ENCODE results near the gene CFAP251. TPM values are rescaled to one million over a fixed set of nuclear protein-coding genes. Genes with fewer than 3 reads are reported as not detected.

CFAP251 gene
- total RNA-seq, 1 experiment from 2014 or later, result 10.8 TPM

DNA sequence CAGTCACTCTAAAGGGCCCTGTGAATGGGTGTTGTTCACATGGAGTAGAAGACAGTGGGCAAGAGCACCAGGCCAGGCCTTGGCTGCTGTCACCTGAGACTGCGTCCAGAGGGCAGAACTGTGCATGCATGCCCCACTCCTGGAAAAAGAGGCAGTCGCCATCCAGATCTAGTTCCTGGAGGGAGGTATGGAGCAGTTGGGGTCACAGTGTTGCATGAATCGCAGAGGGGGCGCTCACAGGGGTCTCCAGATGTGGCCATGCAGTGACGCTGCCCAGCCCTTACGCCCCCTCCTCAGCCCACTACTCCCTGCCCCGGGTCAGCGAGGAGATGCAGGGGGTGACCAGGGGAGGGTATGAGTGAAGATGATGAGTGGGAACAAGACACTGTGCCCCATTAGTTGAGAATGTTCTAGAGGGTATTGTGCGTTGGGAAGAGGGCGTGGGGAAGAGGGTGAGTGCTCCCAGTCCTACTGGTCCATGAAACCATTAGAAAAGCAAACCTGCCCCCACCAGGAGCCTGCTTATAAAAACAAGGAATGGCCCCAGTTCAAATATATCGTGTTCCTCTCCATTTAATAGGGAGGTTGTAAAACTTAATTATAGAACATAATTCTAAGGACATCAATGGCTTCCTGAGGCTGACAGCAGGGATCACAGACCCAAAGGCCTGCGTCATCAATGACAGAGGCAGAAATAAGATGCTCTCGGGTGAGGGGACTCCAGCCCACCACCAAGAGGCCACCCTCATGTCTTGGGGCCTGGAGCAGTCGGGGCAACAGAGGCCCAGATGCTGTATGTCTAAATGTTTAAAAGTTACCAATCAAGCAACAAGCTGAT is 71.1 kb downstream of the CFAP251 start:
- no peak for DNase-seq (ENCODE audit: low read depth)
- in situ Hi-C loops (cut with HindIII; ENCODE audit: low pct_unique_long_range_greater_than_20kb, low sequenced_read_pairs), result no loop called here

DNA sequence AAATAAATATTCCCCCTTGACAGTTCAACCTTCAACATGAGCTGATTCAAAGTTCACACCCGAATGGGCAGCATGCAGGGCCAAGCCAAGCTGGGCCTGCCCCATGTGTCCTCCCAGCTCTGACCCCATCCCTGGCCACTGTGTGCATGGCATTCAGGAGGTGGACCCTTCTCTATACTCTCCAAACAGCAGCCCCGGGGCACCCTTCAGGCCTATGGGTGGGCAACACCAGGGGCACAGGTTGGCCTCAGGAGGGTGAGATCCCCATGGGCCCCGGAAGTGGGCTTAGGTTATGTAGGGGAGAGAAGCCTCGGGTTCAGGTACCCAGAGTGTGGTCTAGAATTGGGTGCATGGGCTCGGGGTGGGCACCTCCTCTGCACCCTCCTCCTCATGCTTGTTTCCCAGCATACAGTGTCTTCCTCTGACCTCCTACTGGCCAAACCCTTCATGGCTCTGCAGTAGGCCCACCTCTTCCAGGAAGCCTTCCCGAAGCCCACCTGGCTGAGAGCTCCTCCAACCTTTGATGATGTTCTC is 71.8 kb downstream of the CFAP251 start:
- in situ Hi-C loops (cut with HindIII; ENCODE audit: low pct_unique_long_range_greater_than_20kb, low sequenced_read_pairs), result no loop called here
- DNase-seq (ENCODE audit: low read depth), result no peak

GRCh38 chr12:121990692-121991603 is 72.6 kb downstream of the CFAP251 start:
- DNase-seq (ENCODE audit: low read depth), result no peak
- in situ Hi-C loops (cut with HindIII; ENCODE audit: low pct_unique_long_range_greater_than_20kb, low sequenced_read_pairs), result no loop called here

DNA sequence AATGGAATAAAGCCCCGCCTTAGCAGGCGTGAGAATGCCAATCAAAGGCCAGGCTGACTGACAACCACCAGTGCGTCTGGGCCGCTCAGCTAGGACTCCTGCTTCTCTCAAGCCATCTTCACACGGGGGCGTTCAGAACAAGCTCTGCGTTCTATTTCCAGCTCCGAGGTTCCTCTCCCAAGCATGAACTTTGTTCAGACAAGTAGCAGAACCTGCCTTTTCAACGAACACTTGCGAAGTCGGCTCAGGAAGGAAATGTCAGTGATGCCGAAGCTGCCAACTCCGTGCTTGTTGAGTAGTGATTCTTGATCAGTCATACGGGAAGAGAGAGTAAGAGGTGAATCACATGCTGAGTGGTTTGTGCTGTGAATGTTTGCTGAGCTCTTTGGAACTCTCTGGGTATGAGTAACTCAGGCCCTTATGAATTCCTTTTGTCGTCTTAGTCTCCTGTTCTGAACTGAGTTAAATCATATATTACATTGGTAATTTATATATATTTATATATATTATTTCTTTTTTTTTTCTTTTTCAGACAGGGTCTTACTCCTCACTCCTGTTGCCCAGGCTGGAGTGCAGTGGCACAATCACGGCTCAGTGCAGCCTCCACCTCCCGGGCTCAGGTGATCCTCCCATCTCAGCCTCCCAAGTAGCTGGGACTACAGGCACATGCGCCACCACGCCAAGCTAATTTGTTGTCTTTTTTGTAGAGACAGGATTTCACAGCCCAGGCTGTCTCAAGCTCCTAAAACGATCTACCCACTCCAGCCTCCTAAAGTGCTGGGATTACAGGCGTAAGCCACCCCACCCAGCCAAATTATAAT is 73.9 kb downstream of the CFAP251 start:
- in situ Hi-C loops (cut with HindIII; ENCODE audit: low pct_unique_long_range_greater_than_20kb, low sequenced_read_pairs), result no loop called here

GRCh38 chr12:121996050-121996944 is 77.9 kb downstream of the CFAP251 start:
- DNase-seq (ENCODE audit: low read depth), result no peak
- in situ Hi-C loops (cut with HindIII; ENCODE audit: low pct_unique_long_range_greater_than_20kb, low sequenced_read_pairs), result no loop called here

More for the DNA sequence above, 73.9 kb downstream of the CFAP251 start:
- peak; percentile 86 for DNase-seq (ENCODE audit: low read depth)

- DNase-seq (ENCODE audit: low read depth), result no peak
- in situ Hi-C loops (cut with HindIII; ENCODE audit: low pct_unique_long_range_greater_than_20kb, low sequenced_read_pairs), result no loop called here
These were observed 78.7 kb downstream of the CFAP251 start for GRCh38 chr12:121996945-121997612.

- in situ Hi-C loops (cut with HindIII; ENCODE audit: low pct_unique_long_range_greater_than_20kb, low sequenced_read_pairs), result no loop called here
- no peak for DNase-seq (ENCODE audit: low read depth)
These were observed 83.2 kb downstream of the CFAP251 start for GRCh38 chr12:122001466-122002209.

DNA sequence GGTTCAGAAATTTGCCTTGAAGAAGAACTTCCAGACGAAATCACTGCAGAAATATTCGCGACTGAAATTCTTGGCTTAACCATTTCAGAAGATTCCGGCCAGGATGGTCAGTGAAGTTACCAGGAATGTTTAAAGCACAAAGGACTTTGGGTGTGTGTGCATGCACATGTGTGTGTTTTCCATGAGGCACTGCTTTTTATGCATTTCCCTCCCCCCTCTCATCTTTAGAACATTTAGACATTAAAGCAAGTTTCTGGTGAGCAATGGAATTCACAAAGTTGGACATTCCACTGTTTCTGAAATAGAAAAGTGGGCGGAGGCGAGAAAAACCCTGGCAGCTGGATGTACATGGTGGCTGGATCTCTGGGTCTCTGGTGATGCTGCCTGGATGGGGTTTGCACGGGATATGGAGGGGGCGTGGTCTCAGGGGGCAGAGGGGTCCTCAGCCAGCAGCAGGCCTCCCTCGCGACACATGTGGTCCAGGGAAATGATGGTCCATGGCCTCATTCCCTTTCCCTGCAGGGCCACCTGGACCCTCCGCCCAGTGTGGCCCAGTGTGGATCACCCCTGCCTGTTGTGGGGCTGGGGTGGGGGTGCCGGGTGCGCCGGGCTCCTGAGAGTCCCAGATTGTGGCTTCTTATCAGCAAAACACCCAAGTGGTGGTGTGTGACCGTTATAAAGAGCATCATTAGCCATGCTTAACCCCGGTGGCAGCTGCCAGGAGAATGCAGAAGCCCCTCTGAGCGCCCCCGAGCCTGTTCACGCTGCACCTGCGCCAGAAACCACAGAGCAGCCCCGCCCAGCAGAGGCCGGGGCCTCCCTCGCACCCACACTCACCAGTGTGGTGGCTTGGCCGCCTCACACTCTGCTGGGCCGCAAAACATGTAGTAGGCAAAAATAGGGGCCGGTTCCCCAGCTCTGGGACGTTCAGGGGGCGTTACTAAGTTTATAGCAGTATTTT is 85.5 kb downstream of the CFAP251 start:
- DNase-seq (ENCODE audit: low read depth), result no peak
- in situ Hi-C loops (cut with HindIII; ENCODE audit: low pct_unique_long_range_greater_than_20kb, low sequenced_read_pairs), result no loop called here

- in situ Hi-C loops (cut with HindIII; ENCODE audit: low pct_unique_long_range_greater_than_20kb, low sequenced_read_pairs), result no loop called here
These were observed 86.3 kb downstream of the CFAP251 start for GRCh38 chr12:122004633-122005071.

GRCh38 chr12:122005252-122005776 is 86.9 kb downstream of the CFAP251 start:
- in situ Hi-C loops (cut with HindIII; ENCODE audit: low pct_unique_long_range_greater_than_20kb, low sequenced_read_pairs), result no loop called here
- DNase-seq (ENCODE audit: low read depth), result no peak

More at GRCh38 chr12:122004633-122005071, 86.3 kb downstream of the CFAP251 start:
- no peak for DNase-seq (ENCODE audit: low read depth)

- no peak for DNase-seq (ENCODE audit: low read depth)
- in situ Hi-C loops (cut with HindIII; ENCODE audit: low pct_unique_long_range_greater_than_20kb, low sequenced_read_pairs), result no loop called here
These were observed 88.0 kb downstream of the CFAP251 start for GRCh38 chr12:122006186-122006926.

GRCh38 chr12:122009741-122010140 is 91.3 kb downstream of the CFAP251 start:
- in situ Hi-C loops (cut with HindIII; ENCODE audit: low pct_unique_long_range_greater_than_20kb, low sequenced_read_pairs), result no loop called here

GRCh38 chr12:122012184-122012583 is 93.8 kb downstream of the CFAP251 start:
- no peak for DNase-seq (ENCODE audit: low read depth)
- in situ Hi-C loops (cut with HindIII; ENCODE audit: low pct_unique_long_range_greater_than_20kb, low sequenced_read_pairs), result no loop called here

More at GRCh38 chr12:122009741-122010140, 91.3 kb downstream of the CFAP251 start:
- no peak for DNase-seq (ENCODE audit: low read depth)

GRCh38 chr12:122013136-122013535 is 94.7 kb downstream of the CFAP251 start:
- in situ Hi-C loops (cut with HindIII; ENCODE audit: low pct_unique_long_range_greater_than_20kb, low sequenced_read_pairs), result no loop called here
- DNase-seq (ENCODE audit: low read depth), result no peak

Measured in Caki2 (cell line).